Ectodermal cell (in vitro differentiated cells): ENCODE data around the gene ZBTB25.

Experiments
- H3K27ac ChIP-seq: 2 replicates; pipeline ENCODE4 v1.7.0; 2013; ENCODE audit warnings: mild to moderate bottlenecking, low read depth, low read length; ENCODE audit not compliant: insufficient read depth, poor library complexity, severe bottlenecking
- H3K27me3 ChIP-seq: 2 replicates; pipeline ENCODE4 v1.7.0; 2013; ENCODE audit warnings: mild to moderate bottlenecking, low read length; ENCODE audit not compliant: insufficient read depth, control insufficient read depth, poor library complexity, severe bottlenecking
- H3K36me3 ChIP-seq: one replicate; pipeline ENCODE4 v1.7.0; 2013; ENCODE audit warnings: low read length; ENCODE audit not compliant: control insufficient read depth, insufficient read depth
- H3K4me1 ChIP-seq: one replicate; pipeline ENCODE4 v1.7.0; 2013; ENCODE audit warnings: low read length; ENCODE audit not compliant: control insufficient read depth, insufficient read depth
- H3K4me3 ChIP-seq: 2 replicates; pipeline ENCODE4 v1.7.0; 2013; ENCODE audit warnings: low read depth, low read length, control low read depth; ENCODE audit not compliant: insufficient read depth
- H3K9me3 ChIP-seq: 2 replicates; pipeline ENCODE4 v1.7.0; 2013; ENCODE audit warnings: mild to moderate bottlenecking, low read length, moderate library complexity; ENCODE audit not compliant: control insufficient read depth
- WGBS, 2 experiments: methylation state at CpG; one replicate each; pipeline ENCODE4 v1.1.7; 2013; ENCODE audit warnings: missing lambda C conversion rate in 2 of 2; 5-methylcytosine and 5-hydroxymethylcytosine counted together

Gene ZBTB25

GRCh38 chr14:64515053-64515452 is 11.4 kb upstream of the ZBTB25 start:
- Histone ChIP-seq H3K36me3 (no peaks in the 10 kb centered on the region), H3K4me1 (no peaks in the 10 kb centered on the region), H3K9me3 (no peaks in the 10 kb centered on the region), H3K27ac (no peak overlapping the region), H3K4me3 (no peak overlapping the region), H3K27me3 (no peaks in the 10 kb centered on the region)
- WGBS, 2 experiments, result 81 to 97% methylated on average over 1 of the region's 1 CpG

DNA sequence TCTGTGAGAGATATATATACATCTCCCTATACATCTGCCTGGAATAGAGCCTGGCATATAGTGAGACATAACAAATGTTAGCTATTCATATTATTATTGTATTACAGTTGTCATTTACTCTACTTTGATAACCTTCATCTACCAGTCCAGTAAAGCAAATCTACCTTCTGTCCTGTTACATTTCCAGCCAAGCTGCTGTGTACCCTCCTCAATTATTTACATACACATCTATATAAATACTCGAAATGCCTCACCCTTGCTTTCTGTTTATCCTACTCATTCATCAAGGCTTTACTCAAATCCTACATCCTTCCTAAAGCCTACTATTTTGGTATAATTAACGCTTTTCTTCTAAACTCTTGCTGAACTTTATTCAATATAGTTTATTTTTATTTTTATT is 9.6 kb upstream of the ZBTB25 start:
- WGBS, 2 experiments, result 94 to 96% methylated on average over 1 to 2 of the region's 2 CpGs
- H3K9me3 ChIP-seq, result no peaks in the 10 kb centered on the region
- peaks cover 8% of the 10 kb centered on the region for H3K4me1 ChIP-seq
- no peaks in the 10 kb centered on the region for H3K36me3 ChIP-seq
- H3K4me3 ChIP-seq, result no peak overlapping the region
- no peaks in the 10 kb centered on the region for H3K27me3 ChIP-seq
- H3K27ac ChIP-seq, result no peak overlapping the region

DNA sequence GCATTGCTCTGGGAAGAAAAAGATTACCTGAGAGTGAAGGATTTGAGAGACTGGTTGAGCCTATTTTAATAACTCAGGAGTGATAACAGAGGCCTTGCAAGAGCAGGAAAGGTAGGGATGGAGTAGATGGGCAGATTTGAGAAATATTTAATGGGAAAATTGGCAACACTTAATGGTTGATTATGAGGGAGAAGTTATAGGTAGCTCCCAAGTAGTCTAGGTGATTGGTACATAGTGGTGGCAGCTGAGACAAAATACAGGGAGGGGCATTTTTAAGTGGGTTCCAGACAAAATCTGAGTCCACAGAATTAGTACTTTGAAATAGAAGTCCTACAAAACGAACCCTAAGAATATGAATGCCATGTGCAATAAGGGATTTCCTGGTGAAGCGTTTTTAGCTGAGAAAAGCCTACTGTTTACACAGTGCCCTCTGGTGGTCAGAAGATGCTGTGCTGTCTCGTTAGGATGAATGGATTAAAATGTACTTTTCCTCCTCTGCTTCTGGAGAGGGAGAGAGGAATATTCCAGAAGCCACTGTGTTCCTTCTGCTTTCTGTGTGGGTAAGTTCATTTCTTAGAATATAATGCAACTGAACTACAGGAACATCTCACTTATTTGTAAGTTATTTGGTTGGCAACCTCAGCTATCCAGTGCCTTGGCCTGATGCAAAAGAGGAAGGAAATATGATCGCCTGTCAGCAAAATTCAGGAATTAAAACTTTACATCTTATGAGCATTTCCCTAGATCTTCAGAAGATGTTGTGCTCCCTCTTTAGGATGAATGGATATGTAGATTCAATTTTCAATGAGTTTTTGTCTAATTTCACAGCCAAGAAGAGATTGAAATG is 7.4 kb upstream of the ZBTB25 start:
- Histone ChIP-seq H3K4me3 (no peak overlapping the region), H3K4me1 (peaks cover 11% of the 10 kb centered on the region)
- WGBS, 2 experiments, result 31 to 41% methylated on average over 4 of the region's 4 CpGs

DNA sequence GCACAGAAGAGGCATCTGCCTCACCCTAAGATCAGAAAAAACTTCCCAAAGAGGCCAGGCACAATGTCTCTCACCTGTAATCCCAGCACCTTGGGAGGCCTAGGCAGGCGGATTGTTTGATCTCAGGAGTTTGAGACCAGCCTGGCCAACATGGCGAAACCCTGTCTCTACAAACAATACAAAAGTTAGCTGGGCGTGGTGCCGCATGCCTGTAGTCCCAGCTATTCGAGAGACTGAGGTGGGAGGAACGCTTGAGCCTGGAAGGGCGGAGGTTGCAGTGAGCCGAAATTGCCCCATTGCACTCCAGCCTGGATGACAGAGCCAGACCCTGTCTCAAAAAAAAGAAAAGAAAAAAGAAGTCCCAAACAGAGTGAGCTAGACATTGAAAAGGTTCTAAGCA is 5.4 kb upstream of the ZBTB25 start:
- H3K9me3 ChIP-seq, result no peaks in the 10 kb centered on the region
- no peak overlapping the region for H3K27ac ChIP-seq
- H3K36me3 ChIP-seq, result no peaks in the 10 kb centered on the region
- H3K27me3 ChIP-seq, result no peaks in the 10 kb centered on the region
- peaks cover 11% of the 10 kb centered on the region for H3K4me1 ChIP-seq
- H3K4me3 ChIP-seq, result no peak overlapping the region
- 74 to 76% methylated on average over 8 of the region's 8 CpGs for WGBS, 2 experiments

More for the DNA sequence above, 7.4 kb upstream of the ZBTB25 start:
- H3K9me3 ChIP-seq, result no peaks in the 10 kb centered on the region
- H3K27ac ChIP-seq, result no peak overlapping the region
- H3K27me3 ChIP-seq, result no peaks in the 10 kb centered on the region
- H3K36me3 ChIP-seq, result no peaks in the 10 kb centered on the region

DNA sequence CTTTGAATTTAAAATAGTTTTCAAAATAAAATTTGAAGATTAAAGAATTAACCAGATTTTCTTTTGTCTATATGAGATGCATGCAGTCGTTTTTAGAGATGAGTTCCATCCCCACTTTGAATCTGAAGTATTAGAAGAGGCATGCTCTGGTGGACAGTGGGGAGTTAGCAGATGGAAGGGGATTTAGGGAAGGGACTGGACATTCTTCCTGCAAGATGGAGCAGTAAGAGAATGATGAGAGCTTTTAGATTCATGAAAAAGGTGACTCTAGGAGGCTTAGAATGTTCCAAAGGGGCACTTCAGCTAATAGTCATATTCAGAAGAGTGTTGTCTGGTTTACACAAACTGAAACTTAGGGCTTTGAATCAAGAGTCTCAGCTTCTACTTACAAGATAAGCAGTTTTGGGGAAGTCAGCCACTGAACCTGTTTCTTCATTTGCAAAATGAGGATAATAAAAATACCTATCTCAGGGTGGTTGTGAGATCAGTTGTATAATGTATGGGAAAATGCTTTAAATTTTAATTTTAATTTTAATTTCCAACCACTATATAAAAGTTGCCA is 4.7 kb upstream of the ZBTB25 start:
- H3K9me3 ChIP-seq, result no peaks in the 10 kb centered on the region
- no peak overlapping the region for H3K27ac ChIP-seq
- WGBS, 2 experiments, result 74 to 75% methylated on average over 1 of the region's 1 CpG
- H3K4me3 ChIP-seq, result no peak overlapping the region
- H3K4me1 ChIP-seq, result peaks cover 11% of the 10 kb centered on the region
- no peaks in the 10 kb centered on the region for H3K36me3 ChIP-seq
- no peaks in the 10 kb centered on the region for H3K27me3 ChIP-seq

DNA sequence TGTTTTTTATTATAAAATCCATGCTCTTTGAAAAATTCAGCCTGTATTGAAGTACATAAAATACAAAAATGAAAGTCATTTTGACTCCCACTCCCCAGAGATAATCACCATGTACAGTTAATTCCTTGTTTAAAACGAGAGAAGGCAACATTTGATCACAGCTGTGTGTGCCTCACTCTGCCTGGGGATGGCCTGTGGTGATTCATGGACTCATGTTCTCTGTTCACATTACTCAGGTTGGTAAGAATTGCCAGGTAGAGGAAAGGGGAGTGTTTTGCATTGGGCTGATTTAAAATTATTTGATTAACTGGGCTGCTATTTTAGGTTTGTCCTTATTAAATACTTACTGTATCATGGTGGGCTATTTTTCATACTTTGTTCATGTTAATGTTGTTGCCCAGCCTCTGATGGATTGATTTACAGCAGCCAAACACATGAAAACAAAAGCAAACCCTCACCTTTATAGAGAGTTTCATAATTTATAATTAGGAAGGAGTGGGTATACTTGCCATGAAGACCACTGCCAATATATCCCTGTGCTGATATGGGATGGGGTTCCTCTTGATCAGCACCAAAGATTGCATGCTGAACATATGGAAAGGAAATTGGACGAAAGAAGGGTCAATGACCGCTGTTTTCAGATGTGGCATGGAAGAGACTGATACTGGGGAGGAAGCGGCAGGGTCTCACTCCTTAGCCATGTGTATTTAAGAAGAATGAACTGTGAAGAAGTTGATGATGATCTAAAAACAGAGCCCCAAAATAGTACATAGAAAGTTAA is 3.9 kb upstream of the ZBTB25 start:
- Histone ChIP-seq H3K9me3 (no peaks in the 10 kb centered on the region), H3K27ac (no peak overlapping the region), H3K4me3 (no peak overlapping the region), H3K27me3 (no peaks in the 10 kb centered on the region), H3K36me3 (no peaks in the 10 kb centered on the region), H3K4me1 (peaks cover 13% of the 10 kb centered on the region)
- WGBS, 2 experiments, result 90 to 98% methylated on average over 4 of the region's 4 CpGs

DNA sequence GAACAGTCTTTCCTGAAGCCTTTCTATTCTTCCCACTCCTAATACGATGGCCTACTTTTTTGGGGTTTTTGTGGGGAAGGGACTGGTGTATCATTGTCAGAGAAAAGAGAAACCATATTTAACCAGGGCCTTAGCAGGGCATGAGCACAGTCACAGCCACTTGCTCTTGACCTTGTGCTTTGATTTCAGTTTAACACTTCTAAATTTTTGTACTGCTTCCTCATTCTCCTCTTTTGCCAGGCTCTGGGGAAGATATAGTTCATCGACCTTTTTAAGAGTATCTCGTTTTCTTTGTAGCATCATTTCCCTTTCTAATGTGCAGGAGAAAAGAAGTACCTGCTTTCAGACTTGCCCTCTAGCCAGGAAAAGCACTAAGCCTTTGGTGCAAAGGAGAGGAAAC is 3.1 kb upstream of the ZBTB25 start:
- WGBS, 2 experiments, result 94 to 100% methylated on average over 2 to 3 of the region's 3 CpGs
- no peak overlapping the region for H3K4me3 ChIP-seq
- H3K27ac ChIP-seq, result no peak overlapping the region
- no peaks in the 10 kb centered on the region for H3K36me3 ChIP-seq
- H3K4me1 ChIP-seq, result peaks cover 22% of the 10 kb centered on the region
- no peaks in the 10 kb centered on the region for H3K27me3 ChIP-seq
- no peaks in the 10 kb centered on the region for H3K9me3 ChIP-seq

GRCh38 chr14:64504897-64505794 is 1.5 kb upstream of the ZBTB25 start:
- Histone ChIP-seq H3K36me3 (no peaks in the 10 kb centered on the region), H3K27ac (peak overlapping the region; percentile 99), H3K4me3 (peak overlapping the region; percentile 61), H3K4me1 (peaks cover 26% of the 10 kb centered on the region), H3K27me3 (no peaks in the 10 kb centered on the region), H3K9me3 (no peaks in the 10 kb centered on the region)
- 0 to 1% methylated on average over 67 to 68 of the region's 68 CpGs for WGBS, 2 experiments

DNA sequence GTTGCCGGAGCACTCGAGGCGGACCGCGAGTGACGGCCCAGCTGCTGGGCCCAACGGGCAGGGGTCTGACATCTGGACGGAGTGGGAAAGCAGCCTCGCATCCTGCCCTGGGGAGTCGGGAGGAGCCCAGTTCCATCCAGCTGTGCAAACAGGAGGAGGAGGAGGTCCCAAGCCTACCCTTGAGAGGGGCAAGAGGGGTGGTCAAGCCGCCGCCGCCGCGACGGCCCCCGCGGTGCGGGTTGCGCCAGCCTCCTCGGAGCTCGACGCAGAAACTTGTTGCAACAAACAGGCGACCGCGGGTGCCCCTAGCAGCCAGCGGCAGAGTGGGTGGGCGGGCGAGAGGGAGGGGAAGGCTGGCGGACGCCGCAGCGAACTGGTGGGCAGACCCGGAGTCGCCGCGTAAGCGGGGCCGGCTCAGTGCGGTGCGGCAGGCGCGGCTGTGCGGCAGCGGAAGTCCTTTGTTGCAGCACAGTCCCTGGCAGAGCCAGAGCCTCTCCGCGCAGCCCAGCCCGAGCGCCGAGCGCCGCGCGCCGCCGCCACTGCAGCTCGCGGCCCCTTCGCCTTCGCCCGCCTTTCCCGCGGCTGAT is 765 bp upstream of the ZBTB25 start, which contains the start of gene ZBTB1:
TSS of gene ZBTB1 (plus strand) at position 461 of the 587 bp plus-strand sequence. CDS start 16,735 bp downstream, outside the sequence.
- Histone ChIP-seq H3K27me3 (no peaks in the 10 kb centered on the region), H3K27ac (peak within 1 kb of the TSS; percentile 99), H3K36me3 (no peaks in the 10 kb centered on the region), H3K4me1 (peaks cover 26% of the 10 kb centered on the region), H3K4me3 (peak within 1 kb of the TSS; percentile 61), H3K9me3 (no peaks in the 10 kb centered on the region)
- 0% methylated on average over 63 of the region's 63 CpGs for WGBS, 2 experiments
